HepG2 (cell line): ENCODE results near the gene PPP1CA. TPM values are rescaled to one million over a fixed set of nuclear protein-coding genes. Genes with fewer than 3 reads are reported as not detected.

Experiments used
- ATAC-seq: fragments of 200-7000 bp; cut with Tn5 transposase; 3 replicates; pipeline ENCODE4 v1.9.1; 2020; ENCODE audit warnings: mild to moderate bottlenecking, moderate library complexity
- BruUV-seq: library from RNA; stranded (reverse); fragments of 400-500 nt; replicated peaks from 2 replicates; lab custom pipeline; 2021; lab: Mats Ljungman, UMichigan
- CTCF ChIA-PET: fragments of 300-600 bp; formaldehyde crosslinking; extraction: SDS; loops from one replicate; lab custom pipeline; 2021; ENCODE audit warnings: low total read pairs, inconsistent platforms, low intra/inter-chr PET ratio; lab: Yijun Ruan, JAX
- POLR2A ChIA-PET: fragments of 350-600 bp; sonication (Branson Sonifier 250); formaldehyde crosslinking; loops from one replicate; lab custom pipeline; 2020; ENCODE audit warnings: antibody characterized with exemption, inconsistent platforms; lab: Yijun Ruan, JAX
- DNase-seq: peaks from one replicate; pipeline ENCODE4 v3.0.0-alpha.2; 2015; ENCODE audit warnings: low spot score
- FAIRE-seq: peaks from 3 replicates; lab custom pipeline; 2011; peaks lifted over from hg19 to GRCh38; lab: Jason Lieb, UNC
- H2AFZ ChIP-seq: one replicate; pipeline ENCODE4 v1.6.1; 2011; ENCODE audit warnings: low read length, inconsistent platforms
- H3K27ac ChIP-seq: fragments of 300-600 bp; 3 replicates; pipeline ENCODE4 v1.8.0; 2011; ENCODE audit warnings: mixed run types, mild to moderate bottlenecking, mixed read lengths, low read length, inconsistent platforms; ENCODE audit not compliant: insufficient read depth; ENCODE audit errors: extremely low read length
- H3K27me3 ChIP-seq, 2 experiments: fragments of 200-600 bp in 1 of 2; 2 replicates in 1 of 2; 3 replicates in 1 of 2; pipeline versions ENCODE4 v1.6.0 to v1.8.0; 2011; ENCODE audit warnings: low read length in 2 of 2, mild to moderate bottlenecking in 2 of 2, moderate library complexity in 2 of 2, inconsistent platforms in 1 of 2; ENCODE audit not compliant: insufficient read depth in 2 of 2, control insufficient read depth in 1 of 2
- H3K36me3 ChIP-seq, 2 experiments: fragments of 200-600 bp in 1 of 2; replicated peaks in 1 of 2; 2 replicates in 1 of 2; 3 replicates in 1 of 2; pipeline versions ENCODE4 v1.5.1 to v1.8.0; 2011; ENCODE audit warnings: low read length in 2 of 2, inconsistent platforms in 1 of 2; ENCODE audit not compliant: insufficient read depth in 2 of 2, control insufficient read depth in 1 of 2
- H3K4me1 ChIP-seq: 2 replicates; pipeline ENCODE4 v1.5.1; 2012; ENCODE audit warnings: low read length, inconsistent platforms; ENCODE audit not compliant: insufficient read depth
- H3K4me2 ChIP-seq: 2 replicates; pipeline ENCODE4 v1.6.0; 2011; ENCODE audit warnings: low read depth, low read length, inconsistent platforms
- H3K4me3 ChIP-seq, 3 experiments: fragments of 200-600 bp in 1 of 3; sonication (generic), shearing (Covaris generic) in 1 of 3; replicated peaks in 1 of 3; 2 replicates each; pipeline ENCODE4 v1.5.1; 2011 to 2016; ENCODE audit warnings: low read length in 3 of 3, inconsistent platforms in 2 of 3, low read depth in 2 of 3, mild to moderate bottlenecking in 2 of 3, control low read depth in 1 of 3, mixed read lengths in 1 of 3; ENCODE audit not compliant: insufficient read depth in 1 of 3
- H3K79me2 ChIP-seq: one replicate; pipeline ENCODE4 v1.6.1; 2011; ENCODE audit warnings: low read length, inconsistent platforms; ENCODE audit not compliant: insufficient read depth
- H3K9ac ChIP-seq: 2 replicates; pipeline ENCODE4 v1.6.0; 2011; ENCODE audit warnings: mild to moderate bottlenecking, low read depth, low read length, inconsistent platforms; ENCODE audit not compliant: insufficient read depth
- H3K9me3 ChIP-seq: 2 replicates; pipeline ENCODE4 v1.5.1; 2012; ENCODE audit warnings: mild to moderate bottlenecking, low read length
- H4K20me1 ChIP-seq: 2 replicates; pipeline ENCODE4 v1.6.0; 2011; ENCODE audit warnings: inconsistent platforms, mild to moderate bottlenecking, low read length, moderate library complexity; ENCODE audit not compliant: insufficient read depth
- CTCF ChIP-seq: sonication (generic); formaldehyde crosslinking; IDR thresholded peaks from 2 replicates; pipeline ENCODE4 v1.5.0; 2020; ENCODE audit warnings: mild to moderate bottlenecking, missing genetic modification reagents, moderate library complexity
- DNMT3B ChIP-seq: conservative IDR thresholded peaks from 2 replicates; pipeline ENCODE4 v1.6.1; 2016; ENCODE audit warnings: missing biosample characterization, control low read depth
- FOXA1 ChIP-seq, 2 experiments: fragments of 450-650 bp in 1 of 2; sonication (generic) in 1 of 2; formaldehyde crosslinking in 1 of 2; IDR thresholded peaks; 2 replicates each; pipeline versions ENCODE4 v1.4.0 to v1.6.1; 2016 to 2020; ENCODE audit warnings: missing genetic modification reagents in 1 of 2
- FOXA3 ChIP-seq: IDR thresholded peaks from 2 replicates; pipeline ENCODE4 v1.6.1; 2016; ENCODE audit warnings: missing genetic modification reagents, missing compliant biosample characterization
- FOXK1 ChIP-seq: sonication (generic); formaldehyde crosslinking; IDR thresholded peaks from 2 replicates; pipeline ENCODE4 v1.4.0; 2020; ENCODE audit warnings: low read depth, missing genetic modification reagents, borderline replicate concordance
- FOXO1 ChIP-seq: sonication (generic); formaldehyde crosslinking; IDR thresholded peaks from 2 replicates; pipeline ENCODE4 v1.4.0; 2020; ENCODE audit warnings: missing genetic modification reagents
- KDM2A ChIP-seq: sonication (generic); formaldehyde crosslinking; IDR thresholded peaks from 2 replicates; pipeline ENCODE4 v1.4.0; 2020; ENCODE audit warnings: low read depth, missing genetic modification reagents, borderline replicate concordance
- MED8 ChIP-seq: sonication (generic); formaldehyde crosslinking; IDR thresholded peaks from 2 replicates; pipeline ENCODE4 v1.8.1; 2023; ENCODE audit warnings: mild to moderate bottlenecking, missing genetic modification reagents; ENCODE audit not compliant: insufficient replicate concordance
- MLLT10 ChIP-seq: sonication (generic); formaldehyde crosslinking; IDR thresholded peaks from 2 replicates; pipeline ENCODE4 v1.4.0; 2020; ENCODE audit warnings: missing genetic modification reagents
- NFATC3 ChIP-seq: sonication (generic); formaldehyde crosslinking; IDR thresholded peaks from 2 replicates; pipeline ENCODE4 v1.5.1; 2020; ENCODE audit warnings: mild to moderate bottlenecking, missing genetic modification reagents
- NFYB ChIP-seq: sonication (generic); formaldehyde crosslinking; IDR thresholded peaks from 2 replicates; pipeline ENCODE4 v1.4.0; 2020; ENCODE audit warnings: missing genetic modification reagents
- PCBP1 ChIP-seq: fragments of 200-400 bp; formaldehyde crosslinking; IDR thresholded peaks from 2 replicates; pipeline ENCODE4 v1.6.1; 2017; ENCODE audit warnings: mild to moderate bottlenecking, low read depth, low read length, borderline replicate concordance
- RFXAP ChIP-seq: sonication (generic); formaldehyde crosslinking; IDR thresholded peaks from 2 replicates; pipeline ENCODE4 v1.4.0; 2020; ENCODE audit warnings: missing genetic modification reagents, borderline replicate concordance
- SP2 ChIP-seq: sonication (generic); formaldehyde crosslinking; IDR thresholded peaks from 2 replicates; pipeline ENCODE4 v1.5.1; 2020; ENCODE audit warnings: mild to moderate bottlenecking, missing genetic modification reagents
- ZNF260 ChIP-seq: sonication (generic); formaldehyde crosslinking; IDR thresholded peaks from 2 replicates; pipeline ENCODE4 v1.4.0; 2020; ENCODE audit warnings: missing genetic modification reagents, low read depth, mild to moderate bottlenecking, borderline replicate concordance
- ZNF441 ChIP-seq: sonication (generic); formaldehyde crosslinking; IDR thresholded peaks from 2 replicates; pipeline ENCODE4 v1.7.0; 2021; ENCODE audit warnings: missing genetic modification reagents, borderline replicate concordance
- ZNF614 ChIP-seq: IDR thresholded peaks from 2 replicates; pipeline ENCODE4 v1.6.1; 2018; ENCODE audit warnings: missing biosample characterization, missing genetic modification reagents, inconsistent platforms, borderline replicate concordance
- WGBS: methylation state at CpG from one replicate; pipeline ENCODE4 v1.1.6; 2017; ENCODE audit warnings: low lambda C conversion rate; 5-methylcytosine and 5-hydroxymethylcytosine counted together
- in situ Hi-C: cut with HindIII; loops from 2 replicates; pipeline ENCODE4 v1.10.0; 2017; ENCODE audit warnings: low pct_unique_long_range_greater_than_20kb; ENCODE audit not compliant: extremely low pct_ligation_motif_present
- intact Hi-C: fragments of 100-400 bp; cut with micrococcal nuclease; formaldehyde crosslinking; loops from one replicate; pipeline ENCODE4 v1.10.0; 2022; ENCODE audit not compliant: unreplicated experiment
- polyA plus RNA-seq, 8 experiments: library from polyadenylated mRNA; depleted of rRNA in 3 of 8; stranded (reverse) in 7 of 8; unstranded in 1 of 8; fragments of >200 nt; fragmentation: Illumina TruSeq in 4 of 8; extraction: Trizol in 4 of 8; gene quantifications; 2 replicates each; pipeline versions ENCODE4 v1.2.1 to v1.2.3, GENCODE V29; 2011 to 2016; ENCODE audit warnings: low read depth in 4 of 8, missing spikeins in 1 of 8, mixed read lengths in 1 of 8; ENCODE audit not compliant: insufficient read depth in 1 of 8
- total RNA-seq, 5 experiments: library from RNA; depleted of rRNA; stranded (reverse); fragments of >200 nt; fragmentation: Illumina TruSeq; extraction: Trizol; gene quantifications; 2 replicates each; pipeline ENCODE4 v1.2.3, GENCODE V29; 2016; ENCODE audit warnings: low read depth in 1 of 5
- TF ChIP-seq, protein P1 (sequence below): sonication (generic); formaldehyde crosslinking; IDR thresholded peaks from 2 replicates; pipeline ENCODE4 v1.4.0; 2020; ENCODE audit warnings: low read depth, missing genetic modification reagents

PPP1CA gene
- total and polyA plus RNA-seq, 2 of the 13 experiments (the other 11 are each of a cell fraction or from before 2014, with no cell fraction given) = 149 to 170 TPM

DNA sequence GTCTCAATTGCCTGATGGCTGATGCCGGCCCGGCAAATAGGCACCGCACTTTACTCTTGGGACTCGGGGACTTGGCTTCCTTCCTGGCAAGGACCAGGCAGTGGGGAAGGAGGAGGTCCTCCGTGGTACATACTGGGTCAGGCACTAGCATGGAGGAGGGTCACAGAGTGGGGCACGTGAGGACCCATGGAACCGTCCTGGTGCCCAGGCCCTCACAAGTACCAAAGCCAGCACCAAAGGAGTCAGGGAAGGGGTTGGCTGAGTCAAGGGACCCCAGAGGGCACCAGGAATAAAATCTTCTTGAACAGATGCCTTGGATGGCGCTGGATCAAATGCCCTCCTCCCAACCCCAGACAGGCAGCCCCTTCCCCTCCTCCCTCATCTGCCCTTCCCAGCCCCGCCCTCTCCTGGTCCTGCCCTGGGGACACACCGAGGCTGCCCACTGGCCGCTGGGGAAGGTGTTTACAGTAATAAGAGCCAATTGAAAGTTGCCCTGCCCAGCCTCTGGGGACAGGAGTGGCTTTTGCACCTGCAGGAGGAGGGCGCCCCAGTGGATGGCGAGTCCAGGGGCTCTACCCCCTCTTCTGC lies 8.2 kb upstream of the PPP1CA start:
- Histone ChIP-seq H3K4me3 (peak overlapping the region in 2 of 3 experiments; percentile 12 to 56; a peak in 2 of 6 replicates), H3K9ac (no peak overlapping the region; the same call in 1 of the 2 replicates), H3K4me1 (peaks cover 58% of the 10 kb centered on the region), H2AFZ (no peak overlapping the region), H3K79me2 (no peaks in the 10 kb centered on the region), H3K27ac (no peak overlapping the region), H3K9me3 (no peaks in the 10 kb centered on the region), H3K36me3 (no peaks in the 10 kb centered on the region), H3K27me3 (peaks cover 4 to 39% of the 10 kb centered on the region in 2 experiments; a peak in 4 of 5 replicates), H4K20me1 (no peaks in the 10 kb centered on the region), H3K4me2 (peak overlapping the region; percentile 74)
- intact Hi-C loops = no loop called here
- POLR2A ChIA-PET = no interaction called here
- FAIRE-seq (no peak), DNase-seq (peak; percentile 61), ATAC-seq (peak; percentile 64)
- in situ Hi-C loops = no loop called here
- no TSS peak for BruUV-seq
- 7% methylated on average over 5 of the region's 13 CpGs for WGBS
- CTCF ChIA-PET = no interaction called here
- peak; percentile 67 for TF ChIP-seq NFYB (CRISPR knock-in tag)
- TF ChIP-seq FOXA1 (IDR thresholded peaks at IDR 0.05) = no peak
- 0 out of 2 replicates have a peak, but pooled peaks have one; percentile 37 for TF ChIP-seq FOXA1 (CRISPR knock-in tag; IDR thresholded peaks at IDR 0.05)
- no peak for TF ChIP-seq DNMT3B
- no peak for TF ChIP-seq ZNF441 (CRISPR knock-in tag)
- TF ChIP-seq PCBP1 = 0 out of 2 replicates have a peak, but pooled peaks have one; percentile 63
- TF ChIP-seq ZNF260 (CRISPR knock-in tag) = no peak
- TF ChIP-seq ZNF614 = 0 out of 2 replicates have a peak, but pooled peaks have one; percentile 15
- no peak for TF ChIP-seq MLLT10
- 0 out of 2 replicates have a peak, but pooled peaks have one; percentile 21 for TF ChIP-seq KDM2A (CRISPR knock-in tag)
- TF ChIP-seq SP2 (CRISPR knock-in tag) = peak; percentile 75
- TF ChIP-seq MED8 (CRISPR knock-in tag) = no peak
- no peak for TF ChIP-seq NFATC3
- TF ChIP-seq, protein P1, sequence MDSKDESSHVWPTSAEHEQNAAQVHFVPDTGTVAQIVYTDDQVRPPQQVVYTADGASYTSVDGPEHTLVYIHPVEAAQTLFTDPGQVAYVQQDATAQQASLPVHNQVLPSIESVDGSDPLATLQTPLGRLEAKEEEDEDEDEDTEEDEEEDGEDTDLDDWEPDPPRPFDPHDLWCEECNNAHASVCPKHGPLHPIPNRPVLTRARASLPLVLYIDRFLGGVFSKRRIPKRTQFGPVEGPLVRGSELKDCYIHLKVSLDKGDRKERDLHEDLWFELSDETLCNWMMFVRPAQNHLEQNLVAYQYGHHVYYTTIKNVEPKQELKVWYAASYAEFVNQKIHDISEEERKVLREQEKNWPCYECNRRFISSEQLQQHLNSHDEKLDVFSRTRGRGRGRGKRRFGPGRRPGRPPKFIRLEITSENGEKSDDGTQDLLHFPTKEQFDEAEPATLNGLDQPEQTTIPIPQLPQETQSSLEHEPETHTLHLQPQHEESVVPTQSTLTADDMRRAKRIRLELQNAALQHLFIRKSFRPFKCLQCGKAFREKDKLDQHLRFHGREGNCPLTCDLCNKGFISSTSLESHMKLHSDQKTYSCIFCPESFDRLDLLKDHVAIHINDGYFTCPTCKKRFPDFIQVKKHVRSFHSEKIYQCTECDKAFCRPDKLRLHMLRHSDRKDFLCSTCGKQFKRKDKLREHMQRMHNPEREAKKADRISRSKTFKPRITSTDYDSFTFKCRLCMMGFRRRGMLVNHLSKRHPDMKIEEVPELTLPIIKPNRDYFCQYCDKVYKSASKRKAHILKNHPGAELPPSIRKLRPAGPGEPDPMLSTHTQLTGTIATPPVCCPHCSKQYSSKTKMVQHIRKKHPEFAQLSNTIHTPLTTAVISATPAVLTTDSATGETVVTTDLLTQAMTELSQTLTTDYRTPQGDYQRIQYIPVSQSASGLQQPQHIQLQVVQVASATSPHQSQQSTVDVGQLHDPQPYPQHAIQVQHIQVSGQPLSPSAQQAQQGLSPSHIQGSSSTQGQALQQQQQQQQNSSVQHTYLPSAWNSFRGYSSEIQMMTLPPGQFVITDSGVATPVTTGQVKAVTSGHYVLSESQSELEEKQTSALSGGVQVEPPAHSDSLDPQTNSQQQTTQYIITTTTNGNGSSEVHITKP (CRISPR knock-in tag) = no peak
- TF ChIP-seq FOXO1 (CRISPR knock-in tag) = 0 out of 2 replicates have a peak, but pooled peaks have one; percentile 12
- peak; percentile 29; the same call in 1 of the 2 replicates for TF ChIP-seq FOXK1 (CRISPR knock-in tag)
- peak; percentile 55 for TF ChIP-seq FOXA3
- TF ChIP-seq CTCF (CRISPR knock-in tag) = peak; percentile 38
- 0 out of 2 replicates have a peak, but pooled peaks have one; percentile 27 for TF ChIP-seq RFXAP (CRISPR knock-in tag)
